IMR-90 (cell line): Measurements from ENCODE around the gene NRM. TPM values are rescaled to one million over a fixed set of nuclear protein-coding genes. Genes with fewer than 3 reads are reported as not detected.

ENCODE experiments used
- ATAC-seq: fragments of 200-7000 bp; cut with Tn5 transposase; 2 replicates; pipeline ENCODE4 v1.9.1; 2020; ENCODE audit warnings: low read depth, mild to moderate bottlenecking, moderate library complexity
- BruUV-seq: library from RNA; stranded (reverse); fragments of 400-500 nt; replicated peaks from 2 replicates; lab custom pipeline; 2021; lab: Mats Ljungman, UMichigan
- CTCF ChIA-PET: fragments of 300-600 bp; formaldehyde crosslinking; extraction: SDS; loops from one replicate; lab custom pipeline; 2021; ENCODE audit warnings: antibody characterized with exemption; lab: Yijun Ruan, JAX
- POLR2A ChIA-PET: fragments of 300-600 bp; sonication (Branson Sonifier 250); formaldehyde crosslinking; loops from one replicate; lab custom pipeline; 2022; ENCODE audit warnings: antibody characterized with exemption; ENCODE audit not compliant: unreplicated experiment; lab: Charles Lee
- DNase-seq: peaks from one replicate; pipeline ENCODE4 v3.0.0; 2013
- H2AFZ ChIP-seq: replicated peaks from 2 replicates; pipeline ENCODE3; 2013; ENCODE audit warnings: low read length, mild to moderate bottlenecking; ENCODE audit not compliant: poor library complexity
- H2AK5ac ChIP-seq: 2 replicates; pipeline ENCODE4 v1.6.1; 2013; ENCODE audit warnings: low read depth, low read length, inconsistent platforms
- H2AK9ac ChIP-seq: replicated peaks from 2 replicates; pipeline ENCODE3; 2013; ENCODE audit warnings: mild to moderate bottlenecking, low read depth, low read length, moderate library complexity; ENCODE audit not compliant: poor library complexity
- H2BK120ac ChIP-seq: 2 replicates; pipeline ENCODE4 v1.6.1; 2013; ENCODE audit warnings: low read depth, low read length, inconsistent platforms
- H2BK15ac ChIP-seq: 3 replicates; pipeline ENCODE4 v1.6.1; 2013; ENCODE audit warnings: low read depth, low read length, inconsistent platforms
- H2BK20ac ChIP-seq: 2 replicates; pipeline ENCODE4 v1.6.1; 2013; ENCODE audit warnings: low read depth, mild to moderate bottlenecking, inconsistent platforms, low read length, moderate library complexity
- H2BK5ac ChIP-seq: 2 replicates; pipeline ENCODE4 v1.6.1; 2013; ENCODE audit warnings: mild to moderate bottlenecking, low read depth, low read length, inconsistent platforms; ENCODE audit not compliant: poor library complexity, severe bottlenecking
- H3K14ac ChIP-seq: replicated peaks from 2 replicates; pipeline ENCODE4 v1.6.1; 2013; ENCODE audit warnings: low read depth, low read length, inconsistent platforms
- H3K18ac ChIP-seq: 2 replicates; pipeline ENCODE4 v1.6.1; 2013; ENCODE audit warnings: low read depth, low read length, control low read depth
- H3K23ac ChIP-seq: 2 replicates; pipeline ENCODE4 v1.6.1; 2013; ENCODE audit warnings: low read depth, low read length, inconsistent platforms
- H3K27ac ChIP-seq: 2 replicates; pipeline ENCODE4 v1.5.1; 2013; ENCODE audit warnings: mild to moderate bottlenecking, control low read depth, low read length; ENCODE audit not compliant: insufficient read depth
- H3K27me3 ChIP-seq: 2 replicates; pipeline ENCODE4 v1.6.1; 2013; ENCODE audit warnings: low read length; ENCODE audit not compliant: control insufficient read depth, insufficient read depth
- H3K36me3 ChIP-seq: 2 replicates; pipeline ENCODE4 v1.6.1; 2013; ENCODE audit warnings: low read length, mixed read lengths; ENCODE audit not compliant: control insufficient read depth, insufficient read depth
- H3K4ac ChIP-seq: 2 replicates; pipeline ENCODE4 v1.6.1; 2013; ENCODE audit warnings: low read depth, low read length, inconsistent platforms
- H3K4me1 ChIP-seq: 2 replicates; pipeline ENCODE4 v1.6.1; 2013; ENCODE audit warnings: low read length, mixed read lengths; ENCODE audit not compliant: control insufficient read depth, insufficient read depth
- H3K4me2 ChIP-seq: 2 replicates; pipeline ENCODE4 v1.6.1; 2013; ENCODE audit warnings: low read depth, mild to moderate bottlenecking, control low read depth, low read length, moderate library complexity
- H3K4me3 ChIP-seq: 2 replicates; pipeline ENCODE4 v1.5.1; 2013; ENCODE audit warnings: low read depth, mild to moderate bottlenecking, control low read depth, low read length, moderate library complexity; ENCODE audit not compliant: insufficient read depth
- H3K56ac ChIP-seq: 2 replicates; pipeline ENCODE4 v1.6.1; 2013; ENCODE audit warnings: low read length, inconsistent platforms; ENCODE audit not compliant: insufficient read depth; ENCODE audit errors: extremely low read depth
- H3K79me1 ChIP-seq, 2 experiments: 2 replicates each; pipeline ENCODE4 v1.6.1; 2013; ENCODE audit warnings: low read length in 2 of 2, inconsistent platforms in 1 of 2, low read depth in 1 of 2
- H3K9ac ChIP-seq: 2 replicates; pipeline ENCODE4 v1.6.1; 2013; ENCODE audit warnings: low read depth, low read length, control low read depth
- H3K9me1 ChIP-seq: 2 replicates; pipeline ENCODE4 v1.6.1; 2013; ENCODE audit warnings: low read length, inconsistent platforms; ENCODE audit not compliant: insufficient read depth
- H3K9me3 ChIP-seq: 2 replicates; pipeline ENCODE4 v1.6.1; 2013; ENCODE audit warnings: low read length; ENCODE audit not compliant: control insufficient read depth, insufficient read depth
- H4K20me1 ChIP-seq: 2 replicates; pipeline ENCODE4 v1.6.1; 2013; ENCODE audit warnings: low read length, inconsistent platforms; ENCODE audit not compliant: insufficient read depth
- H4K5ac ChIP-seq: 2 replicates; pipeline ENCODE4 v1.6.1; 2013; ENCODE audit warnings: mild to moderate bottlenecking, low read depth, low read length, control low read depth
- H4K8ac ChIP-seq, 2 experiments: 2 replicates each; pipeline ENCODE4 v1.6.1; 2013; ENCODE audit warnings: low read depth in 2 of 2, low read length in 2 of 2, control low read depth in 1 of 2, inconsistent platforms in 1 of 2
- H4K91ac ChIP-seq: 2 replicates; pipeline ENCODE4 v1.6.1; 2013; ENCODE audit warnings: low read depth, low read length, inconsistent platforms; ENCODE audit not compliant: insufficient read depth
- RFX5 ChIP-seq: IDR thresholded peaks from 2 replicates; pipeline ENCODE4 v1.8.0; 2012; ENCODE audit warnings: low read depth, mild to moderate bottlenecking, low read length, moderate library complexity
- SMC3 ChIP-seq: fragments of 150-350 bp; IDR thresholded peaks from 2 replicates; pipeline ENCODE4 v1.6.1; 2016; ENCODE audit warnings: low read depth, mild to moderate bottlenecking, antibody characterized with exemption, low read length, moderate library complexity
- WGBS, 2 experiments: methylation state at CpG; one replicate each; pipeline versions ENCODE4 v1.1.5 to v1.1.7; 2013; ENCODE audit warnings: missing lambda C conversion rate in 2 of 2; ENCODE audit not compliant: insufficient read length in 1 of 2; ENCODE audit errors: extremely low coverage in 2 of 2; 5-methylcytosine and 5-hydroxymethylcytosine counted together
- dilution Hi-C: fragments of 300-500 bp; cut with HindIII; formaldehyde crosslinking; loops from one replicate; pipeline ENCODE4 v1.14.3; 2018; ENCODE audit warnings: low sequenced_read_pairs; ENCODE audit not compliant: unreplicated experiment
- in situ Hi-C: fragments of 300-500 bp; cut with MboI; formaldehyde crosslinking; loops from 3 replicates; pipeline ENCODE4 v1.14.3; 2019; ENCODE audit warnings: low sequenced_read_pairs, inconsistent platforms, mixed read lengths
- intact Hi-C: fragments of 100-400 bp; cut with micrococcal nuclease; formaldehyde crosslinking; loops from 2 replicates; pipeline ENCODE4 v1.10.0; 2022
- polyA plus RNA-seq, 3 experiments: library from polyadenylated mRNA; depleted of rRNA; stranded (reverse); fragments of >200 nt; gene quantifications; 2 replicates each; pipeline ENCODE4 v1.2.3, GENCODE V29; 2012; ENCODE audit warnings: low replicate concordance in 1 of 3
- total RNA-seq: library from RNA; depleted of rRNA; stranded (reverse); fragments of >200 nt; gene quantifications from 2 replicates; pipeline ENCODE4 v1.2.3, GENCODE V29; 2012
- TF ChIP-seq, protein P1 (sequence below): fragments of 150-350 bp; IDR thresholded peaks from 2 replicates; pipeline ENCODE4 v1.6.1; 2017; ENCODE audit warnings: mild to moderate bottlenecking, antibody characterized with exemption, low read length, low read depth
- TF ChIP-seq, protein P2 (sequence below): fragments of 150-350 bp; IDR thresholded peaks from 2 replicates; pipeline ENCODE4 v1.6.1; 2016; ENCODE audit warnings: low read depth, mild to moderate bottlenecking, low read length, moderate library complexity, borderline replicate concordance

NRM gene
- total and polyA plus RNA-seq, 2 of the 4 experiments (the other 2 are of a cell fraction): 2.2 to 27.0 TPM

DNA sequence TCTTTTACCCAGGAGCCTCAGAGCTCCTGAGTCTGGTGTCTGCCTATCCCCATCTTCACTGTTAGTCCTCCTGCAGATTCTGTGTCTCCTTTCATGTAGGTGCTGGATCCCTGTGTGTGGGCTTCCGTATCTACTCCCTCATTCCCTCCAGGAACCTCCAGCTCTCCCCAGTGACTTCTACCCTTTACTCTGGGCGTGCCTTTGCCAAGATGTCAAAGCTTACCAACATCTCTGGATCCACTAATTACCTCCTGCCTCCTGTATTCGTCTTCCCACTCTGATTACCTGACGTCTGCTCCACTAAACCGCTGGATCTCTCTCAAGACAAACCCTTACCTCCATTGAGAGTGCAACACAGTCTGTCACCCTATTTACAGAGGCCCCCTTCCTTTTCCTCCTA lies 46.0 kb downstream of the NRM start:
- Histone ChIP-seq H3K9me3 (no peaks in the 10 kb centered on the region), H3K27me3 (no peaks in the 10 kb centered on the region), H3K4ac (no peak overlapping the region), H3K27ac (no peak overlapping the region), H2BK15ac (no peak overlapping the region), H4K8ac (no peak overlapping the region), H3K79me1 (peaks cover 18 to 38% of the 10 kb centered on the region in 2 experiments; a peak in 3 of 4 replicates), H2BK120ac (no peak overlapping the region), H4K20me1 (peaks cover 4% of the 10 kb centered on the region; the same call in 1 of the 2 replicates), H2BK20ac (no peak overlapping the region), H2AK9ac (no peak overlapping the region), H3K9me1 (no peaks in the 10 kb centered on the region; the same call in 1 of the 2 replicates), H3K36me3 (peaks cover 35% of the 10 kb centered on the region), H3K4me2 (no peak overlapping the region), H4K91ac (no peak overlapping the region), H2BK5ac (no peak overlapping the region), H2AFZ (no peak overlapping the region), H3K14ac (no peak overlapping the region), H4K5ac (no peak overlapping the region), H3K18ac (no peak overlapping the region), H3K9ac (no peak overlapping the region), H3K56ac (no peak overlapping the region), H3K4me3 (no peak overlapping the region), H2AK5ac (no peak overlapping the region), H3K4me1 (no peaks in the 10 kb centered on the region), H3K23ac (no peak overlapping the region)
- dilution Hi-C loops: no loop called here
- 82% methylated on average over 4 of the region's 5 CpGs; no CpG with 5 or more reads in 1 of the 2 experiments for WGBS, 2 experiments
- POLR2A ChIA-PET: no interaction called here
- CTCF ChIA-PET: no interaction called here
- in situ Hi-C loops: no loop called here
- intact Hi-C loops: no loop called here
- ATAC-seq: no peak
- TF ChIP-seq RFX5: no peak
- TF ChIP-seq, protein P1, sequence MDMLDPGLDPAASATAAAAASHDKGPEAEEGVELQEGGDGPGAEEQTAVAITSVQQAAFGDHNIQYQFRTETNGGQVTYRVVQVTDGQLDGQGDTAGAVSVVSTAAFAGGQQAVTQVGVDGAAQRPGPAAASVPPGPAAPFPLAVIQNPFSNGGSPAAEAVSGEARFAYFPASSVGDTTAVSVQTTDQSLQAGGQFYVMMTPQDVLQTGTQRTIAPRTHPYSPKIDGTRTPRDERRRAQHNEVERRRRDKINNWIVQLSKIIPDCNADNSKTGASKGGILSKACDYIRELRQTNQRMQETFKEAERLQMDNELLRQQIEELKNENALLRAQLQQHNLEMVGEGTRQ: no peak
- TF ChIP-seq SMC3: no peak
- TF ChIP-seq, protein P2, sequence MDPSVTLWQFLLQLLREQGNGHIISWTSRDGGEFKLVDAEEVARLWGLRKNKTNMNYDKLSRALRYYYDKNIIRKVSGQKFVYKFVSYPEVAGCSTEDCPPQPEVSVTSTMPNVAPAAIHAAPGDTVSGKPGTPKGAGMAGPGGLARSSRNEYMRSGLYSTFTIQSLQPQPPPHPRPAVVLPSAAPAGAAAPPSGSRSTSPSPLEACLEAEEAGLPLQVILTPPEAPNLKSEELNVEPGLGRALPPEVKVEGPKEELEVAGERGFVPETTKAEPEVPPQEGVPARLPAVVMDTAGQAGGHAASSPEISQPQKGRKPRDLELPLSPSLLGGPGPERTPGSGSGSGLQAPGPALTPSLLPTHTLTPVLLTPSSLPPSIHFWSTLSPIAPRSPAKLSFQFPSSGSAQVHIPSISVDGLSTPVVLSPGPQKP: no peak
- DNase-seq: no peak
- BruUV-seq: no TSS peak
